Activated T-helper 1 cell treated with anti-CD3 and anti-CD28 coated beads, Interleukin-2, amount 50 U/mL, for 16 hours (primary cell): ENCODE results near the gene VPS18.

ENCODE experiments used
- DNase-seq, 2 donors: peaks; one replicate each; pipeline ENCODE4 v3.0.0-alpha.2; 2020; ENCODE audit warnings: low read depth in 1 of 2, low spot score in 1 of 2

The VPS18 gene

DNA sequence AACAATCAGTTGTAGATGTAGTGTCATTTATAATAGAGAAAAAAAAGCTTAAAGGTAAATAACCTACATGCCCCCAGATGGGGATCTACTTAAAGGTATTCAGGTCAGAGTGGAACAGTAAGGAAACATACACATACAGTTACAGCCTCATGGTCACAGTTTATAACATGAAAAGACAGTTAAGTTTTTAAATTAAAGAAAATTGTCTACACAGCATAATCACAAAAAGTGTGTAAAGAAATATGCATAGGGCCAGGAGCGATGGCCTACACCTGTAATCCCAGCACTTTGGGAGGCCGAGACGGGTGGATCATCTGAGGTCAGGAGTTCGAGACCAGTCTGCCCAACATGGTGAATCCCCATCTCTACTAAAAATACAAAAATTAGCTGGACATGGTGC, 27.1 kb upstream of the VPS18 start:
- no peak for DNase-seq

- DNase-seq, result no peak
These were observed 24.6 kb upstream of the VPS18 start for GRCh38 chr15:40869686-40870085.

DNA sequence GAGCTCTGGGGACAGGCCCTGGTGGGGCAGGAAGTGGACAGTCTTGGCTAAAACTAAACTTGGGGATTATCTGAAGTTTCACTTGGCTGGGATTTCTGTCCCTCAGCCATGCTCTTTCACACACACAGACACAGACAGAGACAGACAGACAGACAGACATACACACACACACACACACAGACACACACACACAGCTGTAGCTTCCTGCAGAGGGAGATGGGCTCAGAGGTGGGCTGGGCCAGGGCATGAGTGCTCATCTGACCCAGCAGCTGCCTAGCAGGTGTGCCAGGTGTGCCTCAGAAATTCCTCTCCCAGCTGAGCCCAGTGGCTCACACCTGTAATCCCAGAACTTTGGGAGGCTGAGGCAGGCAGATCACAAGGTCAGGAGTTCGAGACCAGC, 23.5 kb upstream of the VPS18 start:
- no peak for DNase-seq

DNA sequence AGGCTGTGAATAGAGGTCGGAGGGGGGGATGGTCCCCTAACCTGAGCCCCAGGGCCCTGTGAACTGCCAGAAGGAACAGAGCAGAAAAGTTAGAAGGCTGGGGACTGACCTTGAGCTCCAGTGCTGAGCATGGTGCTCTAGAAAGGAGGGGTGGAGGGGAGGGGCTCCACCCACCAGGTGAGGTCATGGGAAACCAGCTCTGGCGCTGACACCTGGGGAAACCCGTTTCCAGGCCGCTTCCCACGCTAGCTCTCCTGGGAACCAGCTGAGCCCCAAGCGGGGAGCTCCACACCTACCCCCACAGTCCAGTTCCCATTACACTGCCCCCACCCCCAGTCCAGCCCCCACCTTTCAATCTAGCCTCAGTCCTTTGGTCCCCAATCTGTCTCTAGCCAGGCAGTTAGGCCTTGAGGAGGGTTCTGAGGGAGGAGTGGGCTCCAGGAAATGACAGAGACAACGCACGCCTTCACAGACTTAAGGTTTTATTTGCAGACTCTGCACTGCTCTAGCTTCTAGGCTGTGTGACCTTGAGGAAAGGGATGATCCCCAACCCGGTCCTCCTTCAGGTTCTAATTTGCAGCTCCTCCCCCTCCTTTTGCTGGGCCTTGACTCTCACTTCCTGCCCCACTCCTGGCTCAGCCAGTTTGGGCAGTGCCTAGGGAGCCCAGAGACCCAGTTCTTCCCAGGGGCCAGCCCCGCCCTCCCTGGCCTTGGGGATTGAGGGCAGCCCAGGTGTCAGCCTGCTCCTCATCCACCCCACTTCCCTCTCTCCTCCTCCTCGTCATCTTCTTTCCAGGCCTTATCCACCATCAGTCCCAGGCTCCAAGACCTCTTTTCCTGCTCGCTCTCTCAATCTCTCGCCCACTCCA, 22.3 kb upstream of the VPS18 start:
- DNase-seq, result no peak

- no peak for DNase-seq
These were observed 21.2 kb upstream of the VPS18 start for GRCh38 chr15:40872791-40873693.

DNA sequence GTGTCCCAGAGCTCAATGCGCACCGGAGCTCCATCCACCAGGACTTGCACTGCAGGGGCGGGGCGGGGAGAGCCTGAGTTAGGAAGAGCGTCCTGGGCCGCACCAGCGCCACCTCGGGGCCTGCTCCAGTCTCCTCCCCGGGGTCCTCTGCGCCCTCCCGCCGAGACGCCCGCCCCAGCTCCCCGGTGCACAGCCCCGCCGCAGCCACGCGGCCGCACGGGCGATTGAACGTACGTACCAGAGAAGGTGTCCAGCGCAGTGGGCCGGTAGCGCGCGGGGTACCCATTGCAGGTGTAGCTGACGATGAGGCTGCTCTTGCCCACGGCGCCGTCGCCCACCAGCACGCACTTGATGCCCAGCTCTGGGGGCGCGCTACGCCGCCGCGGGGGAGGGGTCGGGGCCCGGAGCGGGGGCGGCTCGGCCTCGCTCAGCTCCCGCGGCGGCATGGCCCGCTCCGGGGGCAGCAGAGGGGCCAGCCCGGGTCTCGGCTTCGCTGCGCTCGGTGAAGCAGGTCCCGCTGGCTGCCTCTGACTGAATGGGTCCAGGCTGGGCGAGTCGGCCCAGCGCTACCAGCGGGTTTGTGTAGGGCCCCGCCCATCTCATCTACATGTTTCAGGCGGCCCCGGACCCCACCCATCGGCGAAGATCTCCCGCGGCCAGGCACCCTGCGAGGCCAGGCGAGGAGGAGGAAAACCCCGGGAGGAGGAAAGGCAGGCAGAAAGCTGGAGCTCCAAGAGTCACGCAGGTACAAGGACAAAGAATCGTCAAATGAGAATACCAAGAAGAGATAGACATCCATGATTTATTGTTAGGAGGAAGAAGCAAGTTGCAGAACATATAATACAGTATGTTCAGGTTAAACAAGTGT, 20.3 kb upstream of the VPS18 start, which contains the start of gene RHOV:
TSS of gene RHOV (minus strand) at position 541 of the 868 bp plus-strand sequence. CDS start at position 446, 95 bp downstream.
- DNase-seq, result peak; percentile 17 to 34

GRCh38 chr15:40875991-40876730, 18.1 kb upstream of the VPS18 start:
- no peak for DNase-seq

GRCh38 chr15:40877694-40878093, 16.6 kb upstream of the VPS18 start:
- DNase-seq, result no peak

- peak in 1 of 2 donors; percentile 15 for DNase-seq
These were observed 15.5 kb upstream of the VPS18 start for GRCh38 chr15:40878785-40879184.

GRCh38 chr15:40879609-40880008, 14.6 kb upstream of the VPS18 start:
- DNase-seq, result no peak

DNA sequence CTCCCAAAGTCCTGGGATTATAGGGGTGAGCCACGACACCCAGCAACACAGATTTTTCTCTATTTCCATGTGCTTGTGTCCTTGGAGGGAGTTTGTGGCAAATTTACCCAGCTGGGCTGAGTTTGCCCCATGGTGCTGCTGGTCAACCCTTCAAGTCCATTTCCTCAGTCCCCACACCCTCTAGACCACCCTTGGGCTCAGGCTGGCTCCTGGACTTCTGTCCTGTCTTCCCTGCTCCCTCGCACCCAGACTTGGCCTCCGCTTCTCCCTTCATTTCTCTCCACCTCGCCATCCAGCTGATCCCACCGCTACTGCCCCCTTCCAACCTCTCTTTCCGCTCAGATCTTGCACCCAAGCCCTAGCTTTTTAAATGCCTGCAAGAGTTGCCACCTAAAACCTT, 12.9 kb upstream of the VPS18 start:
- DNase-seq, result no peak

- DNase-seq, result no peak
These were observed 7.7 kb upstream of the VPS18 start for GRCh38 chr15:40886586-40886985.

GRCh38 chr15:40889112-40889511, 5.1 kb upstream of the VPS18 start:
- no peak for DNase-seq

GRCh38 chr15:40891138-40891537, 3.1 kb upstream of the VPS18 start:
- DNase-seq, result no peak

DNA sequence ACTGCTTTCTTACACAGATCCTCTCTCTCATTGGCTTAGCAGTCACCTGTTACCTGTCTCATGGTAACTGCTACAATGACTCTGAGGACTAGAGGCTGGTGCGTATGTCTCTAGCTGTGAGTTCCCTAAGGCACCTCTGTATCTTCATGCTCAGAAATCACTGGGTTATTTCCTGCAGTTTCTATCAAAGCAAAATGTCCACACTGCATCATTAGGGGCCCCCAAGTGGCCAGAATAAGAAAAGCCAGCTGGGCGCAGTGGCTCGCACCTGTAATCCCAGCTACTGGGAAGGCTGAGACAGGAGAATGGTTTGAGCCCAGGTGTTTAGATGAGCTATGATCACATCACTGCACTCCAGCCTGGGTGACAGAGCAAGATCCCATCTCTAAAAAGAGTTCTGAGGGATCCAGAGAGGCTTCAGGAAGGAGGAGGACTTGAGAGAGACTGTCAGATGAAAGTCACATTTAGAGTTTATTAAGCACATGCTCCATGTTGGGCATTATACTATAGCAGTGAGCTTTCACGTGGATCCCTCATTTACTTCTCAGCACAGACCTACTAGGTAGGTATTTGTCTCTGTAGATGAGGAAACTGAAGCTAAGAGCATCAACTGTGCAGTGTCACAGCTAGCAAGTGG, 2.3 kb upstream of the VPS18 start:
- DNase-seq, result no peak

- no peak for DNase-seq
These were observed 1.7 kb upstream of the VPS18 start for GRCh38 chr15:40892447-40893012.

DNA sequence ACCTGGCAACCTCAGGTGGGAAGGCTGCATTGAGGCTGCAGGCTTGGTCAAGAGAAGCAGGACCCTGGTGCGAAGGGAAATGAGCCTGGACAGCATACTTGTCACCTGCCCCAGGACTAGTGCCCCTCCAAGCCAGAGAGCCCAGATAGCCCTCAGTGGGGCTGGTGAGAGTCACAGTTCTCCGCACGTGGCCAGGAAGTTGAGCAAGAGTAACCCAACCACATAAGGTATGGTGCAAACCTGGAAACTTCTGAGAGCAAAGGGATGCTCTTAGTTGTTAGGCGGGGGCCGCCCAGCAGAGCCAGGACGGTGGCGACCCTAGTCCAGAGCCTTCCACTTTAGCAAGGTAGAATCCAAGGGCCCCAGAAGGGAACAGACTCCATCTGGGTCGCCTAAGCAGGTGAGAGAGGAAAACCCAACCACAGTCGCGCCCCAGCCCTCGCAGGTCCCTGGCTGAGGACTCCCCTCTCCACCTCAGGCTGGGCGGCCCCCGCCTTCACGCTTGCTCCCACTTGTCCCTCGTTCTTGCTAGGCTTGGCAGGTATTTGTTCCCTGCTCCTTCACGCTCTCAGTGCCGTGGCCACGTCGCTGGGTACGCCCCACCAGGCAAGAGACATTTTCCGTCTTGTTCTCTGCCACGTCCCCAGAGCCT, 1.1 kb upstream of the VPS18 start:
- DNase-seq, result no peak

DNA sequence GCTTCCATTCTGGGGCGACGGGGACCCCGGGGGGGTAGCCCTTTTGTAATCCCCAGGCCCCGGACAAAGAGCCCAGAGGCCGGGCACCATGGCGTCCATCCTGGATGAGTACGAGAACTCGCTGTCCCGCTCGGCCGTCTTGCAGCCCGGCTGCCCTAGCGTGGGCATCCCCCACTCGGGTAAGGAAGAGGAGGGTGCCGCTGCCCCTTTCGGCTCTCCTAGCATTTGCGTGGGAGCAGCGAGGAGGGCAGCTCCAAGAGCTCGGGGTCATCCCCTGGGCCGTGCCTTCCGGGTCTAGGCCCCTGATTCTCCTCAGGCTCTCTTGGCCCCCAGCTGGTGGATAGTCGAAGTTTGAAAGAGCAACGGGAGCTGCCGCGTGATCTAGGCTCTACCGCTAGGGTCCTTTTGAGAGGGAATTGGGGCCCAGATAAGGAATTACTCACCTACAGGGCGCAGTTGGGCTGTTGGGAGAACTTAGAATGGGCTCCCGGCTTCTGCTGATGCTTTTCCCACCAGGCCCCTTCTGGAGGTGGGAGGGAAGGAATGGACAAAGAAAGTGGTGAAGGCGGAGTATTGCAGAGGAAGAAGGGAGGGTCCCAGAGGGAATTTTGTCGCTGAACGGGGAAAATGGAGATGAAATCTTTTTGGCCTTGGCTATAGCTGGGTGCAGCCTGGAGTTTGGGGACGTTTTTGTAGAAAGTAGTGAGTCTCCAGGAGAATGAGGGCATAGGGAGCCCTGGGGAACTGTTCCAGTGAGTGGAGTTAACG, 615 bp downstream of the VPS18 start:
- peak in 1 of 2 donors; percentile 37 for DNase-seq
